AG04450 (cell line): ENCODE measurements around the gene LENG9. TPM values are rescaled to one million over a fixed set of nuclear protein-coding genes. Genes with fewer than 3 reads are reported as not detected.
"Not testable (repeated sequence)": the region's sequence is repeated elsewhere in the genome, so short reads cannot be mapped to it uniquely, and the experiment has no call there.

Experiments used
- CTCF ChIA-PET: fragments of 300-600, 350-600 bp; formaldehyde crosslinking; extraction: SDS; loops from one replicate; lab custom pipeline; 2022; ENCODE audit warnings: antibody characterized with exemption, inconsistent platforms; lab: Charles Lee
- POLR2A ChIA-PET: fragments of 350-600 bp; formaldehyde crosslinking; extraction: SDS; loops from one replicate; lab custom pipeline; 2021; ENCODE audit warnings: antibody characterized with exemption, inconsistent platforms; lab: Yijun Ruan, JAX
- DNase-seq: peaks from one replicate; pipeline ENCODE4 v3.0.0-alpha.2; 2011; ENCODE audit warnings: low read depth, low spot score
- H3K27ac ChIP-seq: one replicate; pipeline ENCODE4 v1.5.1; 2012; ENCODE audit warnings: low read depth, low read length, control low read depth
- H3K27me3 ChIP-seq: one replicate; pipeline ENCODE4 v1.6.0; 2012; ENCODE audit warnings: low read length; ENCODE audit not compliant: control insufficient read depth, insufficient read depth
- H3K4me3 ChIP-seq: 2 replicates; pipeline ENCODE4 v1.5.1; 2011; ENCODE audit warnings: mild to moderate bottlenecking, low read depth, low read length, control low read depth
- H3K9me3 ChIP-seq: 2 replicates; pipeline ENCODE4 v1.5.1; 2012; ENCODE audit warnings: low read length; ENCODE audit not compliant: control insufficient read depth, insufficient read depth
- polyA minus RNA-seq: library from RNA; depleted of rRNA, polyadenylated mRNA; stranded (reverse); fragments of >200 nt; gene quantifications from 2 replicates; pipeline ENCODE4 v1.2.3, GENCODE V29; 2011; rRNA and poly(A)+ RNA removed
- polyA plus RNA-seq: library from polyadenylated mRNA; depleted of rRNA; stranded (reverse); fragments of >200 nt; gene quantifications from 2 replicates; pipeline ENCODE4 v1.2.3, GENCODE V29; 2011; rRNA removed
- TF ChIP-seq, protein P1 (sequence below): IDR thresholded peaks from 2 replicates; pipeline ENCODE4 v1.5.1; 2011; ENCODE audit warnings: low read depth, low read length, control low read depth, inconsistent platforms

Gene LENG9
- polyA plus RNA-seq (0.63 and 1.3 TPM in 2 replicates), polyA minus RNA-seq (1.7 and 1.9 TPM in 2 replicates)

DNA sequence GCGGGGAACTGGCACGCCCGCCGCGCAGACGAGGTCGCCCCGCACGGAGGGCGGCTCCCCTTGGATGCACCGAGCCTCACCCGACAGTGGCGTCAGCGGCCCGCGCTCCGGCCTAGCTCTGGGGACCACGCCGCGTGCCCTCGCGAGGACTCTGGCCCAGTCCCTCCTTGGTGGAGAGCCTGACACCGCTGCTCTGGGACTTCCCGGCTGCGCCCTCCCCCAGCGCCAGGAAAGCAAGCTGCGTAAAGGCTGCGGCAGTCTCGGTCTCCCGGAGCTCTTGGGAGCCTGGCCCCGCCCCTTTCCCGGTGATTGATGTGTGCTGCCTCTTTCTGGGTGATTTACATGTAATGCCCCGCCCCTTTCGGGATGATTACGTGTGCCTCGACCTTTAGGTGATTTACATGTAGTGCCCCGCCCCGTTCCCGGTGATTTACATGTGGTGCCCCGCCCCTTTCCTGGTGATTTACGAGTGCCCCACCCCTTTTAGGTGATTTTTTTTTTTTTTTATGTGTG lies at the start of gene LENG9:
Gene LENG9, minus strand, starts transcription at position 248 of the 513 bp plus-strand sequence. CDS start 252 bp downstream, outside the sequence.
- POLR2A ChIA-PET: interaction anchor here (0.6 to 6.7 kb wide), 5 partner anchors 10 to 1851 kb away, joined by 3 to 87 read pairs (median 5); partner anchors contain the start of genes CDC42EP5, LENG8 and ZSCAN5A
- peaks cover 3% of the 10 kb centered on the region; the same call in 1 of the 2 replicates for H3K9me3 ChIP-seq
- peak within 1 kb of the TSS; percentile 64 for H3K4me3 ChIP-seq
- CTCF ChIA-PET: no interaction called here
- H3K27me3 ChIP-seq: no peaks in the 10 kb centered on the region
- TF ChIP-seq, protein P1, sequence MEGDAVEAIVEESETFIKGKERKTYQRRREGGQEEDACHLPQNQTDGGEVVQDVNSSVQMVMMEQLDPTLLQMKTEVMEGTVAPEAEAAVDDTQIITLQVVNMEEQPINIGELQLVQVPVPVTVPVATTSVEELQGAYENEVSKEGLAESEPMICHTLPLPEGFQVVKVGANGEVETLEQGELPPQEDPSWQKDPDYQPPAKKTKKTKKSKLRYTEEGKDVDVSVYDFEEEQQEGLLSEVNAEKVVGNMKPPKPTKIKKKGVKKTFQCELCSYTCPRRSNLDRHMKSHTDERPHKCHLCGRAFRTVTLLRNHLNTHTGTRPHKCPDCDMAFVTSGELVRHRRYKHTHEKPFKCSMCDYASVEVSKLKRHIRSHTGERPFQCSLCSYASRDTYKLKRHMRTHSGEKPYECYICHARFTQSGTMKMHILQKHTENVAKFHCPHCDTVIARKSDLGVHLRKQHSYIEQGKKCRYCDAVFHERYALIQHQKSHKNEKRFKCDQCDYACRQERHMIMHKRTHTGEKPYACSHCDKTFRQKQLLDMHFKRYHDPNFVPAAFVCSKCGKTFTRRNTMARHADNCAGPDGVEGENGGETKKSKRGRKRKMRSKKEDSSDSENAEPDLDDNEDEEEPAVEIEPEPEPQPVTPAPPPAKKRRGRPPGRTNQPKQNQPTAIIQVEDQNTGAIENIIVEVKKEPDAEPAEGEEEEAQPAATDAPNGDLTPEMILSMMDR: no peak
- peak; percentile 92 for DNase-seq
- peak within 1 kb of the TSS; percentile 89 for H3K27ac ChIP-seq

DNA sequence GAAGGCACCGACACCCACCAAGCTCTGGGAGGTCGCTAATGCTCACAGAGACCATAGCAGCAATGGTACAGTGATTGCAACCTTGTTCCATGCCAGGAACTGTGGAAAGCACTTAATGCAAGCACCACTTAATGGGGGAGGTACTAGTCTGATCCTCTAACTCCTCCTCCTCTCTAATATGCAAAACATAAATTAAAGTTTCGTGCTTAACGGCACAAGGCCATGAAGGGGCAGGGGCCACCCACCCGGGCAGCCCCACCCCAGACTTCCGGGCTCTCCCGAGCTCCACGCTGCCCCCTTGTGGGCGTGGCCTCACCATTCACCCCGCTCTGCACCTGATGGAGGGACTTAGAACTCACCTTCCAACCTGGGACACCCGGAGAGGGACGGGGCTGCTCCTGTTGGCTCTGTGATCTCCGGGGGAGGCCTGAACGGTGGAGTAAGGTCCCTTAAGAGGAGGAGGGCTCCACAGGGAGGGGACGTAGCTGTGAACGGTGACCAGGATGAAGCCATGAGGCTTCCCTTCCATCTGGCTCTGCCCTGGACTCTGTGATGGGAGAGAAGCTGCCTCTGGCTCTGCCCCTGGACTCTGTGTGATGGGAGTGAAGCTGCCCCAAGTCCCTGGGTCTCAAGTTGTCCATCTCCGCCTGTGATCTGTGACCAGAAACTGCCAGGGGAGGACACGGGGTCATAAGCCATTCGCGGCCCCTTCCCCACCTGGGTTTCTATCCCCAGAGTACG lies 45.8 kb upstream of the LENG9 start:
- DNase-seq, CTCF ChIA-PET, H3K27ac ChIP-seq, H3K4me3 ChIP-seq, H3K27me3 ChIP-seq, POLR2A ChIA-PET: not testable (repeated sequence)
- H3K9me3 ChIP-seq: peaks cover 41% of the 10 kb centered on the region

DNA sequence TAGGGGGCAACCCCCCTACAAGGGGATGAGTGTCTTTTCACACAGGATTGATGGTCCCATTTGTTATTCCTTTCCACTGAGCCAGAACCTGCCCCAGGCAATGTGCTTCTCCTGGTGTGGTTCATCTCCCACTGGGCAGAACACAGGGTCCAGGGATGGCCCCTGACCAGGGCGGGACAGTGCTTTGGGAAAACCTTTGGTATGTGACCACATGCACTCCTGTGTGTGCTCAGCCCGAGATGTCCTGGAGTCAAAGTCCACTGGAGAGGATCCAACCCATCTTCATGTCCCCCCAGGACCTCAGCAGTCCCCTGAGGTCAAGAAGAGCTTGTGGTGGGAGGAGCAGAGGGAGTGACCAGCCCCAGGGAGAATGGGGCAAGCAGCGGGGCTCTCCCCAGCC lies 44.9 kb upstream of the LENG9 start:
- H3K27me3 ChIP-seq, H3K4me3 ChIP-seq, POLR2A ChIA-PET, H3K27ac ChIP-seq, DNase-seq, CTCF ChIA-PET: not testable (repeated sequence)
- H3K9me3 ChIP-seq: peaks cover 41% of the 10 kb centered on the region

DNA sequence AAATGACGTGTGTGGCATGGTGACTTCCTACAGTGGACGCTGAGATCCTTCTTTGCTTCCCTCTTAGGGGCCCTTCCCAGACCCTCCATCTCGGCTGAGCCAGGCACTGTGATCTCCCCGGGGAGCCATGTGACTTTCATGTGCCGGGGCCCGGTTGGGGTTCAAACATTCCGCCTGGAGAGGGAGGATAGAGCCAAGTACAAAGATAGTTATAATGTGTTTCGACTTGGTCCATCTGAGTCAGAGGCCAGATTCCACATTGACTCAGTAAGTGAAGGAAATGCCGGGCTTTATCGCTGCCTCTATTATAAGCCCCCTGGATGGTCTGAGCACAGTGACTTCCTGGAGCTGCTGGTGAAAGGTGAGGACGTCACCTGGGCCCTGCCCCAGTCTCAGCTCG lies 44.2 kb upstream of the LENG9 start:
- TF ChIP-seq, protein P1: no peak
- DNase-seq: no peak
- H3K27me3 ChIP-seq: no peaks in the 10 kb centered on the region
- CTCF ChIA-PET: no interaction called here
- peaks cover 36% of the 10 kb centered on the region for H3K9me3 ChIP-seq
- no peak overlapping the region for H3K4me3 ChIP-seq
- no peak overlapping the region for H3K27ac ChIP-seq
- POLR2A ChIA-PET: no interaction called here

DNA sequence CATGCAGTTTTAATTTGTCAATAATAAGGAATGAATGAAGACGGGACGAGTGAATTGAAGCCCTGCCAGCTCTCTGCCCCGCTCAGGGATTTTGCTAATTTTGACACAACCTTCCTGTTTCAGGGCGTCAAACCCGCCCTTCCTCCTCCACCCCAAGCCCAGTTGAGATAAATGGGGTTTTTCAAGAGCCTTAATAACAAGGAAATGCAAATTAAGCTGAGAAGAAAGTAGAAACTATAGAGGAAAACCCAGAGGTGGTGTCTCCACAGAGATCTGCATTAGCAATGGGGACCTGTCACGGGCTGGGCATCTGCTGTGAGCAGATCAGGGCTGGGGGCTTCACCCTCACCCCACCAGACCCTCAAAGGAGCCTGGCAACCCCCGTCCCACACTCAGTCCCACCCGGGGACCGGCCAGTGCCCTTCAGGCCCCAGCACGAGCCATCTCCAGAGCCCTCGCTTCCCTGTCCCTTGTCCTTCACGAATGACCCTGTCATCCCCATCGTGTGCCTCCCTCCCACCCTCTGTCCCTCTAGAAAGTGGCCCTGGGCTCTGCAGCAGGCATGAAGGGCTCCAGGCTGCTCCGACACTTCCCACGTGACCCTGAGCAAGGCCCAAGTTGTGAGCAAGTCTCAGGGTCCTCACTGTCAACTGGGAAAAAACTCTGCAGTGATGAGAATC lies 43.6 kb upstream of the LENG9 start:
- DNase-seq, H3K27me3 ChIP-seq, H3K27ac ChIP-seq, POLR2A ChIA-PET, H3K4me3 ChIP-seq: not testable (repeated sequence)
- CTCF ChIA-PET: interaction anchor here (1.3 kb wide), 1 partner anchor 26 kb away, joined by 3 read pairs; no protein-coding TSS in a partner anchor
- peaks cover 33% of the 10 kb centered on the region for H3K9me3 ChIP-seq

DNA sequence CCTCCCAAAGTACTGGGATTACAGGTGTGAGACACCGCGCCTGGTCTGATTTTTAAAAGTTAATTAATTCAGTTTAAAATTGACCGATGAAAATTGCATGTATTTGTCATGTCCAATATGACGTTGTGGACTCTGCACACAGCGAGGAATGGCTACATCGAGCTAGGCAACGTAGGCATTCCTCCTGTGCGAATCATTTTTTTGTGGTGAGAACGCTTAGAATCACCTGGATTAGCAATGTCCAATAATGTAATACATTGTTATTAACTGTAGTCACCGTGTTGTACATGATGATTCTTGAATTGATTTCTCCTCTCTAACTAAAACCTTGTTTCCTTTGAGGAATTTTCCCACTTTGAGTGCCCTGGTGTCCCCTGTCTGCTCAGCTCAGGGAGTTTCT lies 42.5 kb upstream of the LENG9 start:
- DNase-seq: no peak
- POLR2A ChIA-PET: no interaction called here
- TF ChIP-seq, protein P1: no peak
- Histone ChIP-seq H3K27me3 (no peaks in the 10 kb centered on the region), H3K9me3 (peaks cover 22% of the 10 kb centered on the region), H3K4me3 (no peak overlapping the region), H3K27ac (no peak overlapping the region)
- CTCF ChIA-PET: interaction anchor here (1.3 kb wide), 1 partner anchor 25 kb away, joined by 3 read pairs; no protein-coding TSS in a partner anchor

DNA sequence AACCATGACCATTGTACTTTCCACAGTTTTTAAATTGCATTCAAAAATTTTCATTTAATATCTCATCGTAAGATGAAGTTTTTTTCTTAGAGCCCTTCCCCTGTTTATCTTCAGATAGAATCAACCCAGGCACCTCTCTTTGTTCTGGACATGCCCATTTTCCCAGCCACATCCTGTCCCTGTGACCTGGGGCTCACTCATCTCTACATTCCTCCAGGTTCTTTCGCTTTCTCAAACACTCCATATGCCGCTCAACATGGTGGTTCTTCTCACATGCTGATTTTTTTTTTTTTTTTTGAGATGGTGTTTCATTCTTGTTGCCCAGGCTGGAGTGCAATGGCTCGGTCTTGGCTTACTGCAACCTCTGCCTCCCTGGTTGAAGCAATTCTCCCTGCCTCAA lies 42.0 kb upstream of the LENG9 start:
- POLR2A ChIA-PET: not testable (repeated sequence)
- CTCF ChIA-PET: interaction anchor here (1.3 kb wide), 1 partner anchor 24 kb away, joined by 3 read pairs; no protein-coding TSS in a partner anchor

More for the DNA sequence above, 42.0 kb upstream of the LENG9 start:
- H3K9me3 ChIP-seq: peaks cover 27% of the 10 kb centered on the region
- not testable (repeated sequence) for H3K4me3 ChIP-seq, DNase-seq, H3K27ac ChIP-seq, H3K27me3 ChIP-seq
